Measurements from ENCODE around the gene PSKH1.

PSKH1 gene

DNA sequence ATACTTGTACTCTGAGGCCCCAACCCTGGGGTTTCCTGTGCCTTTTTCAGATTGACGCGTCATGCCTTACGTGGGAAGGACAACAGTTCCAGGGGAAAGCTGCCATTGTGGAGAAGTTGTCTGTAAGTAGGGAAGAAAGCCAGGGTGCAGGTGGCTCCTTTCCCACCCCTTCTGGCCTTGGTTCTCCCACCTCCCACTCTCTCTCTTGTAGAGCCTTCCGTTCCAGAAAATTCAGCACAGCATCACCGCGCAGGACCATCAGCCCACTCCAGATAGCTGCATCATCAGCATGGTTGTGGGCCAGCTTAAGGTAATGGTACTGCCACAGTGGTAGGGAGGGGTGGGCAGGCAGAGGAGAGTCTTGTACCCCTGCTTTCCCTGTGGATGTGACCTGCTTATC lies 24.8 kb upstream of the PSKH1 start:
- DNase-seq, result no peak

DNA sequence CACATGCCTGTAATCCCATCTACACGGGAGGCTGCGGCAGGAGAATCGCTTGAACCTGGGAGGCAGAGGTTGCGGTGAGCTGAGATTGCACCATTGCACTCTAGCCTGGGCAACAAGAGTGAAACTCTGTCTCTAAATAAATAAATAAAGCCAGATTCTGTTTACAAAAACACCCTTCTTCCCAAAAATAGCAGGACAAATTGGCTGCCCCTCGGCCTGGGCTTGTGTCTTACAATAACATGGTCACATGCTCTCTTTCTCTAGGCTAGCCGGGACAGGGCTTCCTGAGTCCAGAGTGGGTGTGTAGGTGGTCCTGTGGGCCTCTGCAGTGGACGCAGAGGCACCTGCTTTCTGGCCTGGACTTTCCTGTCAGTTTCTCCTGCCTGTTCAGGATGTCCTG lies 23.4 kb upstream of the PSKH1 start:
- no peak for DNase-seq

DNA sequence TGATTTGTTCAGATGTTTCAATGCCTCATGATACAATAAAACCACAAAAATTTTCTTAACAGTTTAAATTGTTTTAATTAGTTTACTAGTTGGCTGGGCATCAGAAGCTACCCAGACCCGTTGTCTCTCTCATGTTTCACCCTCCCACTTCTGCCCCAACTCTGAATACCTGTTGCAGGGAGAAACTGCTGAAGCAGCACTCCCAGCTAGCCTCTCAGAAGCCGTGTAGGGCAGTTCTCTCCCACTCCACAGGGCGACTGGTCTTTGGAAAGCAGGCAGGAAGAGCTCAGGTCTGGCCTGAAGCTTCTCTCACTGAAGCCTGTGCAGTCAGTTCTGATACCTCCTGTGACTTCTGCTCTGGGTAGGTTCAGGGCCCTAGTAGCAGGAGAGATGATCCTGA lies 21.8 kb upstream of the PSKH1 start:
- no peak for DNase-seq

DNA sequence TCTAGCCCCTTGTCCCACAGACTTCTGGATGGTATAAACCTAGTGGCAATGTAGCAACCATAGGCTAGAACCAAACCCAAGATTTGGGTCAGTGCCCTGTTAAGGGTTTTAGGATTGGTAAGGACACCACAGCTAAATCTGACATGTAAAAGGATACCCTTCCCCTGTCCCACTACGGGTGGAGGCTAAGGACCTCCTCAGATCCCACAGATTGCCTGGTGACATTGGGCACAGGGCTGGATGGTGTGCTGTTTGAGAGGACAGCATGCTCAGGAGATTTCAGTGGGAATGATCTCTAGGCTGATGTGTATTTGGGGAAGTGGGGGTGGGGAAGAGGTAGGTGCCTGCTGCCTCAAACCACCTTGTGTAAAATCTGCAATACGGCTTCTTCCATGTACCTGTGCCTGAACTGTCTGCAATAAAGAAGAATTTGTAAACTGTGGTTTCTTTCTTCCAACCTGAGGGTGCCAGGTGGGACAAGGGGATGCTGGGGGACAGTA lies 20.9 kb upstream of the PSKH1 start:
- DNase-seq, result no peak

DNA sequence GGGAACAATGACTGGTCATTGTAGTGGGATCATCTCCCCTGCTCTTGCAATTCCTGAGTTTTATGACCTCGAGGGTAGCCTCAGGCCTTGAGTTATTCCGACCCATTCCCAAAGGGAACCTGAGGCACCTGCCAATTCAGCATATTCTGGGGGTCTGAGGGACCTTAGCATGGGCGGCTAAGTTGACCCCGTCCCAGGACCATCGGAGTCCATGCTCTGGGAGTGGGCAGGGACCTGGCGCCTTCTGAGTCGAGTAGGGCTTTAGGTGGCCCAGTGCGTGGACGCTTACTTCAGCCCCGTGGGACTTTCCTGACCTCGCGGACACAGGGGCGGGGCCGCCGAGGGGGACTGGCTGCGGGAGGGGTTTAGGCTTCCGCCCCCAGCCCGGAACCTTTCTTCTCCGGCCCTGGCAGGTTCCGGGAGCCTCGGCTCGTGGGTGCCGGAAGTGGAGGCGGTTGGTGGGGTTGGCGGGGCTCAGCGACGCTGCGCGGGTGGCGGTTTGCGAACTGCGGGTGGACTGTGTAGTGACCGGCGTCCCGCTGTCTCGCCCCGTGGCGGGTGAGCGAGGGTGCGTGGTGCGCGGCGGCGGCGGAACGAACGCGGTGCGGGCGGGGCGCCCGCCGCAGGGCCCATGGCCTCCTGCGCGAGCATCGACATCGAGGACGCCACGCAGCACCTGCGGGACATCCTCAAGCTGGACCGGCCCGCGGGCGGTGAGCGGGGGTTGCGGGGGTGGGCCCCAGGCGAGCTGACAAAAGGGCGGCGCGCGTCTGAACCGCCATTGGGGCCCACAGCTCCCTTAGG lies 20.2 kb upstream of the PSKH1 start, which contains the start of gene EDC4:
EDC4 (plus strand) TSS at position 422 of the 804 bp plus-strand sequence; CDS start at position 632, 210 bp downstream.
- peak; percentile 55 for DNase-seq

DNA sequence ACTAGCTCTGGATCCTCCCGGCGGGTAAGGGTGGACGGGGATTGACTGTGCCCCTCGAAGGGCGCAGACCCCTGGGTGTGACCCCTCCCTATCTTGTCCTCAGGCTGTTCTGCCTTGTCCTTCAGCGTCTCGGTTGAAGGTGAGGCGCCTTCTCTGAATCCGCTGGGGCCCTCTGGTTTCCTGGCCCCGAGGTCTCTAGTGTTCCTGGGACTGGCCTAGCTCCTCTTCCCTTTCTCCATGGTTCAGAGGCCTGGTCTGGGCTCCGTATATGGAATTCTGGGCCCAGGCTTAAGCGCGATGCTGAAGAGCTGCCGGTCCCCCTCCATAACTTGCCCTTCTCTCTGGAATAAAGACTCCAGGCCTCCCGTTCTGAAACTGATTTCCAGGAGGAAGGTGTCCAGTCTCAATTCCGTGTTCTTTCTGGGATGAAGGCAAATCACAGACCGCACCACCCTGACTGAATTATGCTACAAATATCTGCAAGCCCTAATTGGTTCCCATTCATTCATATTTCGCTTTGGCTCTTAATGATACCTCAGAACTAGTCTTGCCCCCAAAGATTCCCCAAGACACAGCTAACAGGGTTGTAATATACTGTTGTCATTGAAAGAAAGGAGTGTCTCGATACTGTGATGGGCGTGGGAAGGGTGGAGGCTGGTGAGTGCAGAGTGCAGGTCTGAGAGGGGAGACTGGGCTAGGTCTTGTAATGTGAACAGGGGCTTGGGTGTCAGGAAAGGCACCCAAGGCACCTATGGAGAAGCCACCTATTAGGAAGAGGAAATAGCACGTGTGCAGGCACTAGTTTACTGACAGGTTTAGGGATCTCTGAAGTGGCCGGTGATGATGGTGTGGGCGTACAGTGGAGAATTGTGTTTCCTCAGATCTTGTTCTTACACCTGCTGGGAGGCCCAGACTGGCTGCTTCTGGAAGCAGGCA lies 19.4 kb upstream of the PSKH1 start:
- no peak for DNase-seq

DNA sequence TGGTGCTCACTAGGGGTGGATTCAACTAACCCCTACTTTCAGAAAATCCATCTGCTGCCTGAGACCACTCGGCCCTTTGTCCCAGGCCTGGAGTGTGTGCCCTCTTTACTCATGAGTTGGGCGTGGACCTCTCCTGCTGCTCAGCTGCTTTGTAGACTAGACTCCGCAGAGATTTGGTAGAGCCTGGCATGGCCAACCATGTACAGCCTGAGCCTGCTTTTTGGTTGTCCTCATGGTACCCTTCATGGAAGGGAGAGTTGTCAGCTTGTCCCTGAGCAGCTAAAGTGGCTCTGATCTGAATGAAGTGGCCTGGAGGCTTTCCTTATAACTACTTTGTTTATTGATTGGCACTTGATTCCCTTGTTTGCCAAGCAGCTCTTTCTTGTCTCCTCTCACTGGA lies 18.7 kb upstream of the PSKH1 start:
- DNase-seq, result no peak

DNA sequence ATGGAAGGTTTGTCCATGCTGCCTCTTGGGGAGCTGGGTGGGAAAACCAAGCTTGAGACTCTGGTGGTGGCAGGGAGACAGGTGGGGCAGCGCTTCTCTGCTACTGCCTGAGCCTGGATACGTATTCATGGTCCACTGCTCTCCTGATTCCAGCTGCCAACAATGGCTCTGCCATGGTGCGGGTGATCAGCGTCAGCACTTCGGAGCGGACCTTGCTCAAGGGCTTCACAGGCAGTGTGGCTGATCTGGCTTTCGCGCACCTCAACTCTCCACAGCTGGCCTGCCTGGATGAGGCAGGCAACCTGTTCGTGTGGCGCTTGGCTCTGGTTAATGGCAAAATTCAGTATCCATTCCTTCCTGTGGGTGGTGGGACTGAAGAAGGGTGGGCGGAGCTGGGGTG lies 16.0 kb upstream of the PSKH1 start:
- no peak for DNase-seq

DNA sequence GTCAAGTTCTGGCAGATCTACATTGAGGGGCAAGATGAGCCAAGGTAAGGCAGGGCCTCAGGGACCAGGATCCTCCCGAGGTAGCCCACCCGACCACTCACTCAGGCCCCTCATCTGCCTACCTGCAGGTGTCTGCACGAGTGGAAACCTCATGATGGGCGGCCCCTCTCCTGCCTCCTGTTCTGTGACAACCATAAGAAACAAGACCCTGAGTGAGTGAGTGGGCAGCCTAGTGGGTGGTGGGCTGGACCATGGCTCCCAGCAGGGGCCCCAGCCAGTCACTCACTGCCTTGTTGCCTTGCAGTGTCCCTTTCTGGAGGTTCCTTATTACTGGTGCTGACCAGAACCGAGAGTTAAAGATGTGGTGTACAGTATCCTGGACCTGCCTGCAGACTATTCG lies 14.8 kb upstream of the PSKH1 start:
- DNase-seq, result no peak

DNA sequence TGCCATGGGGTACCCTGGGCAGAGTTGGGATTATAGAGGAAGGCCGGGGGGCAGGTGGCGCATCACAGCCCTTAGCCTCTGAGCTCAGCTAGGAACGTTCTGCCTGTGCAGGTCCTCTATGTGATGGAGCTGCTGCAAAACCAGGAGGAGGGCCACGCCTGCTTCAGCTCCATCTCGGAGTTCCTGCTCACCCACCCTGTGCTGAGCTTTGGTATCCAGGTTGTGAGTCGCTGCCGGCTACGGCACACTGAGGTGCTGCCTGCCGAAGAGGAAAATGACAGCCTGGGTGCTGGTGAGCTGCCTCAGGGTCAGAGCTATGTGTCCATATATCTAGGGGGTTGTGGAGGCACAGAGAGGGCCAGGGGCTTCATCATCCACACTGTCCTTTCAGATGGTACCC lies 14.2 kb upstream of the PSKH1 start:
- no peak for DNase-seq

DNA sequence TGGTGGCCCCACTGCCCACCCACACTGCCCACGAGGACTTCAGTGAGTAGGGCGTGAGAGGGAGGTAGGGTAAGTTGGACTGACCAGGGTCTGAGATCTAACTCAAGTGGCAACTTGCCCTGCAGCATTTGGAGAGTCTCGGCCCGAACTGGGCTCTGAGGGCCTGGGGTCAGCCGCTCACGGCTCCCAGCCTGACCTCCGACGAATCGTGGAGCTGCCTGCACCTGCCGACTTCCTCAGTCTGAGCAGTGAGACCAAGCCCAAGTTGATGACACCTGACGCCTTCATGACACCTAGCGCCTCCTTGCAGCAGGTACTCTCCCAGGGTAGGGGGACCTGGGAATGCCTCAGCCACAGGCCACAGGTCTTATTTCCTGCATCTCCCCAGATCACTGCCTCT lies 13.6 kb upstream of the PSKH1 start:
- DNase-seq, result no peak

DNA sequence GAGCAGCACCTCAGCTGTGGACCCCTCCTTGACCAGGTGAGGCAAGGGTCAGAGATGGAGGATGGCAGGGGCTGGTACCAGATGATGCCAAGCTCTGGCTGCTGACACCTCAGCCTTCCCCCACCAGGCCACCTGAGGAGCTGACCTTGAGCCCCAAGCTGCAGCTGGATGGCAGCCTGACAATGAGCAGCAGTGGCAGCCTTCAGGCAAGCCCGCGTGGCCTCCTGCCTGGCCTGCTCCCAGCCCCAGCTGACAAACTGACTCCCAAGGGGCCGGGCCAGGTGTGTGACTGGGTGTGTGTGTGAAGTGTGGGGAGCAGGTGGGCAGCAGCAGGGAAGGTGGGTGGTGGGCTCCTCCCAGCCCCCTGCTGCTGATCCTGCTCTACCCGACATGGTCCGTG lies 13.1 kb upstream of the PSKH1 start:
- DNase-seq, result no peak

DNA sequence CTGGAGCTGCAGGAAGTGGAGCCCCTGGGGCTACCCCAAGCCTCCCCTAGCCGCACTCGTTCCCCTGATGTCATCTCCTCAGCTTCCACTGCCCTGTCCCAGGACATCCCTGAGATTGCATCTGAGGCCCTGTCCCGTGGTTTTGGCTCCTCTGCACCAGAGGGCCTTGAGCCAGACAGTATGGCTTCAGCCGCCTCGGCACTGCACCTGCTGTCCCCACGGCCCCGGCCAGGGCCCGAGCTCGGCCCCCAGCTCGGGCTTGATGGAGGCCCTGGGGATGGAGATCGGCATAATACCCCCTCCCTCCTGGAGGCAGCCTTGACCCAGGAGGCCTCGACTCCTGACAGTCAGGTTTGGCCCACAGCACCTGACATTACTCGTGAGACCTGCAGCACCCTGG lies 12.5 kb upstream of the PSKH1 start:
- no peak for DNase-seq

DNA sequence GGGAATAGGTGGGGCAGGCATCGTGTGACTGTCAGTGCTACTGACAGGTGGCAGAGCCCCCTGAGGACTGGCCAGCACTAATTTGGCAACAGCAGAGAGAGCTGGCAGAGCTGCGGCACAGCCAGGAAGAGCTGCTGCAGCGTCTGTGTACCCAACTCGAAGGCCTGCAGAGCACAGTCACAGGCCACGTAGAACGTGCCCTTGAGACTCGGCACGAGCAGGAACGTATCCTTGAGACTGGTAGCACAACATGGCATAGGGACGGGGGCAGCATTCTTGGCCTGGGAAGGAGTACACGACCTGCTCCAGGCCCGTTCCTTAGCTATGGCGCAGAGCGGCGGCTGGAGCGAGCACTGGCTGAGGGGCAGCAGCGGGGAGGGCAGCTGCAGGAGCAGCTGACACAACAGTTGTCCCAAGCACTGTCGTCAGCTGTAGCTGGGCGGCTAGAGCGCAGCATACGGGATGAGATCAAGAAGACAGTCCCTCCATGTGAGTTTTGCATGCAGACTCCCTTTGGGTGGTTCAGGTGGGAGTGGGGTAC lies 11.4 kb upstream of the PSKH1 start:
- DNase-seq, result no peak

DNA sequence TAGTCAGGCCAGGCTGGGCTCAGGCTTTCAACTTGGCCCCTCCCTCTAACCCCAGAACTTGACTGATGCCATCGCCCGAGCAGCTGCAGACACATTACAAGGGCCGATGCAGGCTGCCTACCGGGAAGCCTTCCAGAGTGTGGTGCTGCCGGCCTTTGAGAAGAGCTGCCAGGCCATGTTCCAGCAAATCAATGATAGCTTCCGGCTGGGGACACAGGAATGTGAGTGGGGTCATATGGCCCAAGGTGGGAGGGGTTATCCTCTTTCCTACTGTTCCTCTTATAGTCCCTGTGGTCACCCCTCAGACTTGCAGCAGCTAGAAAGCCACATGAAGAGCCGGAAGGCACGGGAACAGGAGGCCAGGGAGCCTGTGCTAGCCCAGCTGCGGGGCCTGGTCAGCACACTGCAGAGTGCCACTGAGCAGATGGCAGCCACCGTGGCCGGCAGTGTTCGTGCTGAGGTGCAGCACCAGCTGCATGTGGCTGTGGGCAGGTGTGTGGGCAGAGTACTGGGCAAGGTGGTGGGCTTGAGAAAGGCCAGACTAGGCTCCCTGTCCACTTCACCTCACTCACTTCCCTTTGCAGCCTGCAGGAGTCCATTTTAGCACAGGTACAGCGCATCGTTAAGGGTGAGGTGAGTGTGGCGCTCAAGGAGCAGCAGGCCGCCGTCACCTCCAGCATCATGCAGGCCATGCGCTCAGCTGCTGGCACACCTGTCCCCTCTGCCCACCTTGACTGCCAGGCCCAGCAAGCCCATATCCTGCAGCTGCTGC lies 10.5 kb upstream of the PSKH1 start:
- DNase-seq, result no peak

DNA sequence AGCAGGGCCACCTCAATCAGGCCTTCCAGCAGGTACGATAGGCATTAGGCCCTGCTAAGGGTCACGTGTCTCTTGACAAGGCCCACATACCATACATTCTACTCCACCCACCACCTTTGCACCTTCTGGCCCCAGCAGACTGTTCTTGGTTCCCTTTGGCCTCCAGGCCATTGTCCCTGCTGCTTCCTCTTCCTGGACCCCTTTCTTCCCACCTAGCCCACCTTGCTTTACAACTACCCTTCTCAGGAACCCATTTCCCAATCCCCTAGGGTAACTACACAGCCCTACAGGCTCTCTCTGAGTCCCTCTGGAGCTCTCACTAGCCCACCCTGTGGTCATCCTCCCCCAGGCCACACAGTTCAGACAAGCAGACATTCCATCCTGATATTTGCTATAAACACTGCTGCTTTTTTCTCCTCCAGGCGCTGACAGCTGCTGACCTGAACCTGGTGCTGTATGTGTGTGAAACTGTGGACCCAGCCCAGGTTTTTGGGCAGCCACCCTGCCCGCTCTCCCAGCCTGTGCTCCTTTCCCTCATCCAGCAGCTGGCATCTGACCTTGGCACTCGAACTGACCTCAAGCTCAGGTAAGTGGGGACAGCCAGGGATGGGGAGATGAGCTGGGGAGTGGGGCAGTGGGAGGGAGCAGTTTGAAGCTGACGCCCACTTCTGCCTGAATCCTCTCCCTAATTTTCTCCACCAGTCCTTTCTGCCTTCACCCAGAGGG lies 9.7 kb upstream of the PSKH1 start:
- DNase-seq, result no peak

DNA sequence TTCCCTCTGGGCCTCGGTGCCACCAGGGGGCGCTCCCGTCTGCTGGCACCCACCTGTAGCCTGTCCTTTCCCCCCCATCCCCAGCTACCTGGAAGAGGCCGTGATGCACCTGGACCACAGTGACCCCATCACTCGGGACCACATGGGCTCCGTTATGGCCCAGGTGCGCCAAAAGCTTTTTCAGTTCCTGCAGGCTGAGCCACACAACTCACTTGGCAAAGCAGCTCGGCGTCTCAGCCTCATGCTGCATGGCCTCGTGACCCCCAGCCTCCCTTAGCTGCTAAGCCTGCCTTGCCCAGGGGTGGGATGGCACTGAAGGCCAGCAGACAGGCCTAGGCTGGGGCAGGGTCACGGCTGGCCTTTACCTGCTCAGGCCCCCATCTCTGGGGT lies 9.2 kb upstream of the PSKH1 start:
- DNase-seq, result no peak

DNA sequence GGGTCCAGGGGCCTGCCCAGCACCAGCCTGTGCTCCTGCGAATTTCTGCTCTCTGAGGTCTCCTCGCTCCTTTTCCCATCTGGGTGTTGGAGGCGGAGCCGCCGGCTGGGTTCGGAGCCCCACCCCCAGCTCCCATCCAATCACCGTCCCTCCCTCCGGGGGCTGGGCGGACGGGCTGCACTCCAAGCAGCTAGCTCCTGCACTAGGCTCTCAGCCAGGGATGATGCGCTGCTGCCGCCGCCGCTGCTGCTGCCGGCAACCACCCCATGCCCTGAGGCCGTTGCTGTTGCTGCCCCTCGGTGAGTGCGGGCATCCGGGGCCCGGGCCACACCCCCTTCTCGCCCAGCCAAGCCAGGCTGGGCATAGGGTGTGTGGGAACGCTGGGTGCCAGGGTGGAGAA lies 8.4 kb upstream of the PSKH1 start, which contains the start of gene NRN1L:
NRN1L (plus strand) TSS at position 202 of the 400 bp plus-strand sequence; CDS start at position 221, 19 bp downstream.
- peak; percentile 78 for DNase-seq

DNA sequence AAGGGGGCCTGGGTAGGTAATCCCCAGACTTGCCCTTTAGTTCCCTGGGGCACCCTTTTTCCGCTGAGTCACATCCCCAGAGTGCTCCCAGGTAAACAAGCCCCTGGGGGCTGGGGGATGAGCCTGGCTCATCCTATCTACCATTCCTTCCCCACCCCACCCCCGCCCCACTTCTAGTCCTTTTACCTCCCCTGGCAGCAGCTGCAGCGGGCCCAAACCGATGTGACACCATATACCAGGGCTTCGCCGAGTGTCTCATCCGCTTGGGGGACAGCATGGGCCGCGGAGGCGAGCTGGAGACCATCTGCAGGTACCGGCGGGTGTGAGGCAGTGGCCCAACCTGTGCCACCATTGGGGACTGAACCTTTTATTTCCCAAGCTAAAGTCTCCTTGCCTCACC lies 7.5 kb upstream of the PSKH1 start:
- DNase-seq, result no peak

DNA sequence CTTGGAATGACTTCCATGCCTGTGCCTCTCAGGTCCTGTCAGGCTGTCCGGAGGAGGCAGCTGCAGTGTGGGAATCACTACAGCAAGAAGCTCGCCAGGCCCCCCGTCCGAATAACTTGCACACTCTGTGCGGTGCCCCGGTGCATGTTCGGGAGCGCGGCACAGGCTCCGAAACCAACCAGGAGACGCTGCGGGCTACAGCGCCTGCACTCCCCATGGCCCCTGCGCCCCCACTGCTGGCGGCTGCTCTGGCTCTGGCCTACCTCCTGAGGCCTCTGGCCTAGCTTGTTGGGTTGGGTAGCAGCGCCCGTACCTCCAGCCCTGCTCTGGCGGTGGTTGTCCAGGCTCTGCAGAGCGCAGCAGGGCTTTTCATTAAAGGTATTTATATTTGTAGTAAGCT lies 7.1 kb upstream of the PSKH1 start:
- DNase-seq, result no peak

DNA sequence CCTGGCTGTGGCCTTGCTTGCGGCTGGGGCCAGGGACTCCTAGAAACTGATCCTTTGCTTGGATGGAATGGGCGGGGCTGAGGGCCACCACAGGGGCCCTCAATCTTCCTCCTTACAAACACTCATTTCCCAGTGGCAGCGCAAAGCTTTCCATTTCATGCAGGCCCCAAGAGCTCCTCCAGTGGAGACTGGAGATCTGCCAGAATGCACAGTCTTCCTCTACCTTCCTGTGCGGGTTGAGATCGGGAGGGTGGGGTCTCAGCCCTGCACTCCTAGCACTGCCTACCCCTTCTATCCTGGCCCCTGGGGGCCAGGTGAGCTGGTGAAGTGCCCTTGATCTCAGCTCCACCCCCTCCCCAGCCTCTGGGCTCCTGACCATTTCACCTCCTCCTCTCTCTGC lies 6.7 kb upstream of the PSKH1 start:
- DNase-seq, result no peak

DNA sequence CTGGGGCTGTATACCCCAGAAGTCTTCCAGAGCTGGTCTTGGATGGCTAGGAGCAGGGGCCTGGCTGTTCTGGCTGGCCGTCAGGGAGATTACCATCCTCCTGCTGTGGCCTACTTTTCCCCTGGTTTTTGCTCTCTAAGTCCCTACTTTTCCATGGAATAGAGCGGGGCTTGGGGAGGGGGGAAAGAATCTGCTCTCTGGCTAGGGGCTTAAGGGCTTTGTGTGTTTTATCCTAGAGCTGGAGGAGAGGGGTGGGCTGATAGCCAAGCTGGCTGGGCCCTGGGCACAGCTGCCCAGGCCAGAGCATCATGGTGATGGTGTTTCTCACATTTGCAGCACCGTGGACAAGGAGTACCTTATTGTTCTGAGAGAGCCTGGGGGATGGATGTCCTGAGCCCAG lies 4.7 kb upstream of the PSKH1 start:
- no peak for DNase-seq
